Subcutaneous adipose tissue (tissue), 4 donors: ENCODE data around the gene ARHGAP22. TPM values are rescaled to one million over a fixed set of nuclear protein-coding genes. Genes with fewer than 3 reads are reported as not detected.

Experiments used
- CTCF ChIP-seq: fragments of 450-650 bp; IDR thresholded peaks from one replicate; pipeline ENCODE4 v1.5.1; 2016; ENCODE audit warnings: low read depth, mild to moderate bottlenecking, control low read depth, antibody characterized with exemption, moderate library complexity
- total RNA-seq, 4 donors: library from RNA; depleted of rRNA; stranded (reverse); fragments of >200 nt; gene quantifications; one replicate each; pipeline ENCODE4 v1.1.0, GENCODE V29; 2016

The ARHGAP22 gene
- total RNA-seq, 4 donors from 2014 or later, result 2.1 to 15.0 (median 5.0) TPM

- TF ChIP-seq CTCF, result no peak
Observed at GRCh38 chr10:48449501-48450232, 155.2 kb downstream of the ARHGAP22 start.

GRCh38 chr10:48448796-48449195 is 156.1 kb downstream of the ARHGAP22 start:
- no peak for TF ChIP-seq CTCF

- TF ChIP-seq CTCF, result no peak
Observed at GRCh38 chr10:48447356-48448215, 157.3 kb downstream of the ARHGAP22 start.

- TF ChIP-seq CTCF, result no peak
Observed at GRCh38 chr10:48446785-48447184, 158.1 kb downstream of the ARHGAP22 start.

GRCh38 chr10:48445932-48446331 is 158.9 kb downstream of the ARHGAP22 start:
- TF ChIP-seq CTCF, result no peak

GRCh38 chr10:48444861-48445841 is 159.7 kb downstream of the ARHGAP22 start:
- no peak for TF ChIP-seq CTCF
